Pancreas (tissue), 10 donors: ENCODE results near the gene HRH4. TPM values are rescaled to one million over a fixed set of nuclear protein-coding genes. Genes with fewer than 3 reads are reported as not detected.

Source experiments
- ATAC-seq, 4 donors: fragments of 200-7000 bp; cut with Tn5 transposase; one replicate each; pipeline versions ENCODE4 v1.8.0 to v1.9.1; 2020; ENCODE audit warnings: mild to moderate bottlenecking in 4 of 4, moderate library complexity in 4 of 4
- DNase-seq, 6 donors: peaks; one replicate each; pipeline ENCODE4 v3.0.0-alpha.2; 2020
- FAIRE-seq: peaks from 2 replicates; lab custom pipeline; 2012; peaks lifted over from hg19 to GRCh38; lab: Jason Lieb, UNC
- H3K27ac ChIP-seq, 4 donors: fragments of 200-600 bp; sonication (generic); 1 replicate in 3 of 4; 2 replicates in 1 of 4; pipeline versions ENCODE4 v1.5.0 to v1.8.0; 2020
- H3K27me3 ChIP-seq, 4 donors: fragments of 200-600 bp; one replicate each; pipeline ENCODE4 v1.8.0; 2021
- H3K36me3 ChIP-seq, 3 donors: fragments of 200-600 bp; sonication (generic) in 1 of 3; one replicate each; pipeline versions ENCODE4 v1.5.0 to v1.8.0; 2020 to 2021
- H3K4me1 ChIP-seq, 3 donors: fragments of 200-600 bp; one replicate each; pipeline ENCODE4 v1.8.0; 2021
- H3K4me3 ChIP-seq, 4 donors: fragments of 200-600 bp; sonication (generic) in 2 of 4; one replicate each; pipeline versions ENCODE4 v1.5.0 to v1.8.0; 2020 to 2021
- H3K9me3 ChIP-seq, 4 donors: fragments of 200-600 bp; one replicate each; pipeline ENCODE4 v1.8.0; 2021
- WGBS, 2 donors: extraction: QIAGEN DNeasy Blood & Tissue Kit; methylation state at CpG; one replicate each; pipeline ENCODE4 v1.1.7; 2013; 5-methylcytosine and 5-hydroxymethylcytosine counted together
- intact Hi-C, 3 donors: fragments of 100-400 bp; cut with DNase I; formaldehyde crosslinking; loops; one replicate each; pipeline versions ENCODE4 v1.11.1 to v1.14.2; 2022
- polyA plus RNA-seq, 2 donors: library from polyadenylated mRNA; stranded (reverse); fragments of 200-250 nt; gene quantifications; one replicate each; pipeline ENCODE4 v1.2.3, GENCODE V29; 2013
- total RNA-seq, 6 donors: library from RNA; stranded (reverse); fragmentation: NEBNext Ultra II Directional in 4 of 6; extraction: Animal tissue kit (Norgen Biotek cat#: 25700) in 4 of 6; gene quantifications; one replicate each; pipeline versions ENCODE4 v1.2.1 to v1.2.4, GENCODE V29; 2021 to 2023
- TF ChIP-seq, protein P1 (sequence below), 4 donors: fragments of 200-600 bp; sonication (generic) in 3 of 4; IDR thresholded peaks; one replicate each; pipeline versions ENCODE4 v1.5.0 to v1.8.0; 2021; ENCODE audit warnings: antibody characterized with exemption in 4 of 4
- donor health status: healthy with polysubstance abuse.
- donor health status: DM: no; HTN: no; CAD: no; lungs with moderate emphysema.
- donor health status: DM: no; HTN: no; CAD: no.
- donor health status: control.
- donor health status: control.
- donor health status: Bipolar disorder and iron deficiency.
- donor health status: DM: yes; HTN: yes; CAD: no.
- donor health status: DM: no; HTN: no; CAD: no.
- donor health status: DM: no; HTN: no; CAD: no.
- donor health status: DM: yes; HTN: yes; CAD: no.

Gene HRH4
- total and polyA plus RNA-seq, 8 donors: 0.06 TPM; not detected in 7

DNA sequence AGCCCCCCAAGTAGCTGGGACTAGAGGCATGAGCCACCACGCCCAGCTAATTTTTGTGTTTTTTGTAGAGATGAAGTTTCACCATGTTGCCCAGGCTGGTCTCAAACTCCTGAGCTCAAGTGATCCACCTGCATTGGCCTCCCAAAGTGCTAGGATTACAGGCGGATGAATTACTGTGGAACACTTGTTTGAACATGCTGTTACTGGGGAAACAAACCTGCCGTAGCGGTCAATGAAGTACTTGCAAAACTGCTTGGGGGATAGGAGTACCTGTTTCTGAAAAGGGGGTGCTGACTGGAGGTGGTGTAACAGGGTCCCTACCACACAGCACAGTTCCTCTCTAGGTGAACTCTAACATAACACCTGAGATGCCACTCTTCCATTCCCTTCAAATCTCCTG lies 39.9 kb upstream of the HRH4 start:
- FAIRE-seq (no peak), ATAC-seq (no peak), DNase-seq (no peak)
- WGBS, 2 donors: 69 to 76% methylated on average over 4 of the region's 4 CpGs
- peaks cover 0 to 21% (median under 1%) of the 10 kb centered on the region in 4 donors for H3K27me3 ChIP-seq
- H3K4me1 ChIP-seq: no peaks in the 10 kb centered on the region
- TF ChIP-seq, protein P1, sequence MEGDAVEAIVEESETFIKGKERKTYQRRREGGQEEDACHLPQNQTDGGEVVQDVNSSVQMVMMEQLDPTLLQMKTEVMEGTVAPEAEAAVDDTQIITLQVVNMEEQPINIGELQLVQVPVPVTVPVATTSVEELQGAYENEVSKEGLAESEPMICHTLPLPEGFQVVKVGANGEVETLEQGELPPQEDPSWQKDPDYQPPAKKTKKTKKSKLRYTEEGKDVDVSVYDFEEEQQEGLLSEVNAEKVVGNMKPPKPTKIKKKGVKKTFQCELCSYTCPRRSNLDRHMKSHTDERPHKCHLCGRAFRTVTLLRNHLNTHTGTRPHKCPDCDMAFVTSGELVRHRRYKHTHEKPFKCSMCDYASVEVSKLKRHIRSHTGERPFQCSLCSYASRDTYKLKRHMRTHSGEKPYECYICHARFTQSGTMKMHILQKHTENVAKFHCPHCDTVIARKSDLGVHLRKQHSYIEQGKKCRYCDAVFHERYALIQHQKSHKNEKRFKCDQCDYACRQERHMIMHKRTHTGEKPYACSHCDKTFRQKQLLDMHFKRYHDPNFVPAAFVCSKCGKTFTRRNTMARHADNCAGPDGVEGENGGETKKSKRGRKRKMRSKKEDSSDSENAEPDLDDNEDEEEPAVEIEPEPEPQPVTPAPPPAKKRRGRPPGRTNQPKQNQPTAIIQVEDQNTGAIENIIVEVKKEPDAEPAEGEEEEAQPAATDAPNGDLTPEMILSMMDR (IDR thresholded peaks at IDR 0.05): no peak
- no peak overlapping the region for H3K4me3 ChIP-seq
- H3K36me3 ChIP-seq: no peaks in the 10 kb centered on the region
- H3K27ac ChIP-seq: no peak overlapping the region
- intact Hi-C loops: no loop called here
- H3K9me3 ChIP-seq: no peaks in the 10 kb centered on the region

DNA sequence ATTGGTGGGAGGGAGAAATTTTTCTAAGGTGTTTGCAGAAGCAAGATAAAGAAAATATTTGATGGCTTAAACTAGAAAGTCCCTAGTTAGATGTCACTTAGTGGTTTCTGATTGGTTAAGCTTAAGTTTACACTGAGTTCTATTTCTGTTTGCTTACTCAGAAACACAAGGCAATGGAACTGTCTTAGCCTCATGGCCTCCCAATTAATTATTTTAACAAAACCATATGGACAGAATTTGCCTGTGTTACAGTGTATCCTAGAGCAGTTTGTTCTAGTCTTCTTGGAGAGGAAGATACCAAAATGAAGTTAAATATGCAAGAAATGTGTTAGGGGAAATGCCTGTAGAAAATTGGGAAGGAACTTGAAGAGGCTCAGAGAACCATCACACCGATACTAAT lies 38.6 kb upstream of the HRH4 start:
- no peaks in the 10 kb centered on the region for H3K9me3 ChIP-seq
- no peaks in the 10 kb centered on the region for H3K36me3 ChIP-seq
- H3K4me1 ChIP-seq: no peaks in the 10 kb centered on the region
- 71 to 73% methylated on average over 1 of the region's 1 CpG for WGBS, 2 donors
- ATAC-seq (no peak), FAIRE-seq (no peak), DNase-seq (no peak)
- no peak overlapping the region for H3K27ac ChIP-seq
- intact Hi-C loops: no loop called here
- H3K27me3 ChIP-seq: peaks cover 0 to 21% (median 2%) of the 10 kb centered on the region in 4 donors
- H3K4me3 ChIP-seq: no peak overlapping the region
- TF ChIP-seq, protein P1 (IDR thresholded peaks at IDR 0.05): no peak

DNA sequence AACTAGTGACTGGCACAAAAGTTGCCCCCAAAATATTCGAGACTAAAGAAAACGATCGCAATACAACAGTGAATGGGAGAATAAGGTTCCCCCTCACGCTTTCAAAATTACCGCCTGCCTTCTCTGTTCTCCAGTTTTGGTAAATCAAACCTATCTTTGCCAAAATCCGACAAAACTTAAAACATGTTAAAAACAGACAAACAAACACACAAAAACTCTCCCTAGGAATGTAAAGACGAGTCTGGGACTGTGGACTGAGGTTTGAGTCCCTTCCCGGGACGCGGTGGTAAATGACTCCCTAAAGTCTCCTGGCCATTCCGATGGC lies 34.4 kb upstream of the HRH4 start:
- intact Hi-C loops: no loop called here
- no peak for DNase-seq
- TF ChIP-seq, protein P1 (IDR thresholded peaks at IDR 0.05): no peak
- H3K4me1 ChIP-seq: no peaks in the 10 kb centered on the region
- ATAC-seq: no peak
- peak overlapping the region; percentile 62 to 94 (median 89) for H3K4me3 ChIP-seq
- peak overlapping the region; percentile 65 to 86 (median 70) for H3K27ac ChIP-seq
- H3K9me3 ChIP-seq: no peaks in the 10 kb centered on the region
- 34 to 36% methylated on average over 11 of the region's 11 CpGs for WGBS, 2 donors
- no peaks in the 10 kb centered on the region for H3K36me3 ChIP-seq
- FAIRE-seq: no peak
- H3K27me3 ChIP-seq: peaks cover 0 to 13% (median 2%) of the 10 kb centered on the region in 4 donors

DNA sequence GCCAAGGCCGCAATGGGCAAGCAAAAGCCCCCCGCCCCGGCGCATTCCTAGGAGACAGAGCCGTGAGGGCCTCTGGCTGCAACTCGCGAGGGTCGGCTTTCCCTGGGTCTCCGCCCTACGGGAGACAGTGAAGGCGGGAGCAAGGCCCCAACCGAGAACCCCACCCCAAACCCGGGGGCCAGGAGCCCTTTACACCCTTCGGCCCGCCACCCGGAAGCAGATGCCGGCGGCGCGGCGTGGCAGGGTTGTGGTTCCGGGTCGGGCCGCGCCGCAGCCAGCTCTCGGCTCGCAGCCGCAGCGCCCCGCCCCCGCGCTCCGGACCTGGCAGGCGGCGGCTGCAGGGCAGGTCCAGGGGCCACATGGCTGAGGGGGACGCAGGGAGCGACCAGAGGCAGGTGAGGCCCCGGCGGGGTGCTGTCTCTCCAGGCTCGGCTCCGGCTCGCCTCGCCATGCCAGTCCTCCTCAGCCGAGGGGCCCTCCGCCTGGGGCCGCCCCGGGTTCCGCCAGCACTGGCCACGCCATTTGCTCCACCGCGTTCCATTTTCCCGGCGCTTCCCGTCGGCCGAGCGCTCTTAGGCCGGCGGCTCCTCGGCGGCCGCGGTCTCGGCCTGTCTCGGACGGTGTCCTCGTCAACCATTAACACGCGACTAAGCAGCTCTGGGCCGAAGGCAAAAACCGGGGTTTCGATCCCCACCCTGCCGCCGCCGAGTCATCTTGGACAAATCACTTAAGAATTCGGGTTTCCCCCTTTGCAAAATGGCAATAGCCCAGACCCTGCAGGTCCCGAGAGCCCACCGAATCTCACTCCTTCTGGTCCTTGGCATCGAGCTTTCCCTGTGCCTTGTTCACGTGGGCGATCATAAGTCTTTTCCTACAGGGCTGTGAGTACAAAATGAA lies 33.8 kb upstream of the HRH4 start, which contains the start of gene IMPACT:
Gene IMPACT, plus strand, starts transcription at position 273 of the 897 bp plus-strand sequence. Its CDS starts 87 bp downstream, at position 360.
- Histone ChIP-seq H3K27ac (peak within 1 kb of the TSS; percentile 65 to 86 (median 70)), H3K27me3 (peaks cover 0 to 12% (median 2%) of the 10 kb centered on the region in 4 donors), H3K4me1 (no peaks in the 10 kb centered on the region), H3K9me3 (no peaks in the 10 kb centered on the region), H3K36me3 (no peaks in the 10 kb centered on the region), H3K4me3 (peak within 1 kb of the TSS; percentile 62 to 94 (median 89))
- ATAC-seq (peak; percentile 99 to 100 (median 99)), FAIRE-seq (no peak), DNase-seq (peak; percentile 77 to 93 (median 84))
- intact Hi-C loops: no loop called here
- TF ChIP-seq, protein P1 (IDR thresholded peaks at IDR 0.05): no peak
- 1 to 2% methylated on average over 68 to 82 of the region's 82 CpGs for WGBS, 2 donors

DNA sequence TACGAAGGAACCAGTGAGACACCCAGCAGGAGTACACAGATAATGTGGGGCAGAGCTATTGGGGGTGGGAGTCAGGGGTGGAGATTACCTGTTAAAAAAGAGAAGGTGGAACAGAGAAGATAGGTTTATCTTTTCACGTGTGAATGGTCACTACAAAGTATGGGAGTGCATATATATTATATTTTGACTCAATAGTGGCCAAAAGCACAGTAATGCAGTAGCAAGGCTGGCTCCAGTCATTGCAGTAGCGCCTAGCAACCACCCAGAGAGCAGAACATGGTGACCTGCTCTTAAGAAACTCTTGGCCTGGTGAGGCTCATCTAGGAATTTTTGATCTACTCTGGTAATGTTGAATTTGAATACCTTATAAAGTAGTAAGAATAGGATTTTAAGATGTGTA lies 33.0 kb upstream of the HRH4 start:
- no peak for DNase-seq
- no peak for FAIRE-seq
- Histone ChIP-seq H3K9me3 (no peaks in the 10 kb centered on the region), H3K27ac (no peak overlapping the region), H3K27me3 (peaks cover 0 to 12% (median 2%) of the 10 kb centered on the region in 4 donors), H3K4me1 (no peaks in the 10 kb centered on the region), H3K4me3 (peak overlapping the region in 3 of 4 donors; percentile 62 to 94 (median 85)), H3K36me3 (no peaks in the 10 kb centered on the region)
- intact Hi-C loops: no loop called here
- ATAC-seq: no peak
- TF ChIP-seq, protein P1 (IDR thresholded peaks at IDR 0.05): no peak
- 44 to 52% methylated on average over 3 of the region's 3 CpGs for WGBS, 2 donors
